HepG2 (cell line): ENCODE data around the gene CC2D1A. TPM values are rescaled to one million over a fixed set of nuclear protein-coding genes. Genes with fewer than 3 reads are reported as not detected.

ENCODE experiments used
- BHLHE40 ChIP-seq: IDR thresholded peaks from 2 replicates; pipeline ENCODE4 v1.6.1; 2011; ENCODE audit warnings: low read length, improper control_type of control experiment
- FLYWCH1 ChIP-seq: sonication (generic); formaldehyde crosslinking; IDR thresholded peaks from 2 replicates; pipeline ENCODE4 v1.8.1; 2023; ENCODE audit warnings: mild to moderate bottlenecking, missing genetic modification reagents
- NCOA5 ChIP-seq: sonication (generic); formaldehyde crosslinking; IDR thresholded peaks from 2 replicates; pipeline ENCODE4 v1.4.0; 2020; ENCODE audit warnings: missing genetic modification reagents
- POLR2G ChIP-seq: fragments of 200-400 bp; formaldehyde crosslinking; IDR thresholded peaks from 2 replicates; pipeline ENCODE4 v1.6.1; 2018; ENCODE audit warnings: mild to moderate bottlenecking, low read depth, low read length, moderate library complexity
- PRPF4 ChIP-seq: fragments of 200-400 bp; formaldehyde crosslinking; IDR thresholded peaks from 2 replicates; pipeline ENCODE4 v1.6.1; 2016; ENCODE audit warnings: low read length, low read depth; ENCODE audit not compliant: poor library complexity, severe bottlenecking
- RELA ChIP-seq: sonication (generic); formaldehyde crosslinking; IDR thresholded peaks from 2 replicates; pipeline ENCODE4 v1.4.0; 2020; ENCODE audit warnings: missing genetic modification reagents
- U2AF1 ChIP-seq: fragments of 200-400 bp; formaldehyde crosslinking; optimal IDR thresholded peaks from 2 replicates; pipeline ENCODE3; 2017; ENCODE audit warnings: mild to moderate bottlenecking, low read depth, low read length
- ZNF530 ChIP-seq: sonication (generic); formaldehyde crosslinking; IDR thresholded peaks from 2 replicates; pipeline ENCODE4 v1.5.0; 2020; ENCODE audit warnings: low read depth, mild to moderate bottlenecking, missing genetic modification reagents
- ZNF614 ChIP-seq: IDR thresholded peaks from 2 replicates; pipeline ENCODE4 v1.6.1; 2018; ENCODE audit warnings: missing biosample characterization, missing genetic modification reagents, inconsistent platforms, borderline replicate concordance
- ZNF776 ChIP-seq: sonication (generic); formaldehyde crosslinking; IDR thresholded peaks from 2 replicates; pipeline ENCODE4 v1.4.0; 2020; ENCODE audit warnings: mild to moderate bottlenecking, missing genetic modification reagents
- polyA plus RNA-seq, 8 experiments: library from polyadenylated mRNA; depleted of rRNA in 3 of 8; stranded (reverse) in 7 of 8; unstranded in 1 of 8; fragments of >200 nt; fragmentation: Illumina TruSeq in 4 of 8; extraction: Trizol in 4 of 8; gene quantifications; 2 replicates each; pipeline versions ENCODE4 v1.2.1 to v1.2.3, GENCODE V29; 2011 to 2016; ENCODE audit warnings: low read depth in 4 of 8, missing spikeins in 1 of 8, mixed read lengths in 1 of 8; ENCODE audit not compliant: insufficient read depth in 1 of 8
- total RNA-seq, 5 experiments: library from RNA; depleted of rRNA; stranded (reverse); fragments of >200 nt; fragmentation: Illumina TruSeq; extraction: Trizol; gene quantifications; 2 replicates each; pipeline ENCODE4 v1.2.3, GENCODE V29; 2016; ENCODE audit warnings: low read depth in 1 of 5
- TF ChIP-seq, protein P1 (sequence below), 2 experiments: fragments of 450-650 bp in 1 of 2; sonication (generic) in 1 of 2; formaldehyde crosslinking in 1 of 2; IDR thresholded peaks; 2 replicates each; pipeline versions ENCODE4 v1.6.1 to v1.8.0; 2016 to 2022; ENCODE audit warnings: antibody characterized with exemption in 1 of 2, mild to moderate bottlenecking in 1 of 2, missing genetic modification reagents in 1 of 2
- TF ChIP-seq, protein P2 (sequence below): sonication (generic); formaldehyde crosslinking; IDR thresholded peaks from 2 replicates; pipeline ENCODE4 v1.4.0; 2020; ENCODE audit warnings: mild to moderate bottlenecking, missing genetic modification reagents
- TF ChIP-seq, protein P3 (sequence below): sonication (generic); formaldehyde crosslinking; IDR thresholded peaks from 2 replicates; pipeline ENCODE4 v1.5.0; 2020; ENCODE audit warnings: mild to moderate bottlenecking, missing genetic modification reagents, borderline replicate concordance
- TF ChIP-seq, protein P4 (sequence below): sonication (generic); formaldehyde crosslinking; IDR thresholded peaks from 2 replicates; pipeline ENCODE4 v1.8.0; 2022; ENCODE audit warnings: missing genetic modification reagents, mild to moderate bottlenecking, inconsistent platforms, borderline replicate concordance

Gene CC2D1A
- total and polyA plus RNA-seq, 2 of the 13 experiments (the other 11 are each of a cell fraction or from before 2014, with no cell fraction given) = 9.7 to 11.5 TPM

DNA sequence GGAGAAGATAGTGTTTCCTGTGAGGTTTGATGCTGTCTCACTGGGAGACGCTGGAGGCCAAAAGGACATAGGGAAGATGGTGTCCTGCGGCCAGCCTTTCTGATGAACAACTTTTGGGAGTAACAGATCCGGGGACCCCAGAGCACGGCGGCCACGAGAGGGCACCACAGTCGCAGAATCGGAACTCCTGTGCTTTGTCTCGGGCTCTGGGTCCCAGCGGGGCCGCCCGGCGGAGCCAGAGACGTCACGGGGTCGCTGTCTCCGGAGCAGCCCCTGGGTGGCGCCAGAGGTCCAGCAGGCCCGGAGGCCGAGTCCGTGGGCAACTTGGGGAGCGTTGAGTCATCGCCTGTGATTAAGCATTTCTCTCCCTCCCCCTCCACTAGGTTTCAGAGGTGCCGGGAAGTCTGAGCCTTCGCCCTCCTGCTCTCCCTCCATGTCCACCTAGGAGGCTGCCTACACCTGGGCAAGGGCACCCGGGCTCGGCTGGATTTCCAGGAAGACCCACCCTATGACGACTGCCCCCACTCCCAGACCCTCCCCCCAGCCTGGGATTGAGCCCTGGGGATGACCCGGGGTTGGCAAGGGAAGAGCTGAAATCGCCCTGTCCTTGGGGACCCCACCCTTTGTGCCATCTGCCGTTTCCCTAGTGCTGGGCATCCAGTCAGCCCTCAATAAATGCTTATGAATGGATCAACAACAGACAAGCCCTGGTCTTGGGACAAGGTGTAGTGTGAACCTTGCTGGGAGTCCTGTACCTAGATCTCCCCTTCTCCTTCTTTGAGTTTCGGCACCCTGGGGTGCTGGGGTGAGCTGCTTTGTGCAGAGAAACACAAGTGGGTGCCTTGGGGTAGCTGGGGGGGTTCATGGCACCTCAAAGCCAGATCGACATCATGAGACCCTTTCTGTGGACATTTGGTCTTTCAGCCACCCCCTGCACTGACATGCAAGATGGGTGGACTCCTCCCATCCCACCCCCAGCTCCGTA, 25.6 kb upstream of the CC2D1A start (continued):
- TF ChIP-seq, protein P1, sequence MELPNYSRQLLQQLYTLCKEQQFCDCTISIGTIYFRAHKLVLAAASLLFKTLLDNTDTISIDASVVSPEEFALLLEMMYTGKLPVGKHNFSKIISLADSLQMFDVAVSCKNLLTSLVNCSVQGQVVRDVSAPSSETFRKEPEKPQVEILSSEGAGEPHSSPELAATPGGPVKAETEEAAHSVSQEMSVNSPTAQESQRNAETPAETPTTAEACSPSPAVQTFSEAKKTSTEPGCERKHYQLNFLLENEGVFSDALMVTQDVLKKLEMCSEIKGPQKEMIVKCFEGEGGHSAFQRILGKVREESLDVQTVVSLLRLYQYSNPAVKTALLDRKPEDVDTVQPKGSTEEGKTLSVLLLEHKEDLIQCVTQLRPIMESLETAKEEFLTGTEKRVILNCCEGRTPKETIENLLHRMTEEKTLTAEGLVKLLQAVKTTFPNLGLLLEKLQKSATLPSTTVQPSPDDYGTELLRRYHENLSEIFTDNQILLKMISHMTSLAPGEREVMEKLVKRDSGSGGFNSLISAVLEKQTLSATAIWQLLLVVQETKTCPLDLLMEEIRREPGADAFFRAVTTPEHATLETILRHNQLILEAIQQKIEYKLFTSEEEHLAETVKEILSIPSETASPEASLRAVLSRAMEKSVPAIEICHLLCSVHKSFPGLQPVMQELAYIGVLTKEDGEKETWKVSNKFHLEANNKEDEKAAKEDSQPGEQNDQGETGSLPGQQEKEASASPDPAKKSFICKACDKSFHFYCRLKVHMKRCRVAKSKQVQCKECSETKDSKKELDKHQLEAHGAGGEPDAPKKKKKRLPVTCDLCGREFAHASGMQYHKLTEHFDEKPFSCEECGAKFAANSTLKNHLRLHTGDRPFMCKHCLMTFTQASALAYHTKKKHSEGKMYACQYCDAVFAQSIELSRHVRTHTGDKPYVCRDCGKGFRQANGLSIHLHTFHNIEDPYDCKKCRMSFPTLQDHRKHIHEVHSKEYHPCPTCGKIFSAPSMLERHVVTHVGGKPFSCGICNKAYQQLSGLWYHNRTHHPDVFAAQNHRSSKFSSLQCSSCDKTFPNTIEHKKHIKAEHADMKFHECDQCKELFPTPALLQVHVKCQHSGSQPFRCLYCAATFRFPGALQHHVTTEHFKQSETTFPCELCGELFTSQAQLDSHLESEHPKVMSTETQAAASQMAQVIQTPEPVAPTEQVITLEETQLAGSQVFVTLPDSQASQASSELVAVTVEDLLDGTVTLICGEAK (IDR thresholded peaks at IDR 0.05) = no peak
- TF ChIP-seq, protein P1 (CRISPR knock-in tag; IDR thresholded peaks at IDR 0.05) = no peak
- TF ChIP-seq U2AF1 = no peak
- TF ChIP-seq, protein P2, sequence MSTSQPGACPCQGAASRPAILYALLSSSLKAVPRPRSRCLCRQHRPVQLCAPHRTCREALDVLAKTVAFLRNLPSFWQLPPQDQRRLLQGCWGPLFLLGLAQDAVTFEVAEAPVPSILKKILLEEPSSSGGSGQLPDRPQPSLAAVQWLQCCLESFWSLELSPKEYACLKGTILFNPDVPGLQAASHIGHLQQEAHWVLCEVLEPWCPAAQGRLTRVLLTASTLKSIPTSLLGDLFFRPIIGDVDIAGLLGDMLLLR (CRISPR knock-in tag) = no peak
- TF ChIP-seq, protein P3, sequence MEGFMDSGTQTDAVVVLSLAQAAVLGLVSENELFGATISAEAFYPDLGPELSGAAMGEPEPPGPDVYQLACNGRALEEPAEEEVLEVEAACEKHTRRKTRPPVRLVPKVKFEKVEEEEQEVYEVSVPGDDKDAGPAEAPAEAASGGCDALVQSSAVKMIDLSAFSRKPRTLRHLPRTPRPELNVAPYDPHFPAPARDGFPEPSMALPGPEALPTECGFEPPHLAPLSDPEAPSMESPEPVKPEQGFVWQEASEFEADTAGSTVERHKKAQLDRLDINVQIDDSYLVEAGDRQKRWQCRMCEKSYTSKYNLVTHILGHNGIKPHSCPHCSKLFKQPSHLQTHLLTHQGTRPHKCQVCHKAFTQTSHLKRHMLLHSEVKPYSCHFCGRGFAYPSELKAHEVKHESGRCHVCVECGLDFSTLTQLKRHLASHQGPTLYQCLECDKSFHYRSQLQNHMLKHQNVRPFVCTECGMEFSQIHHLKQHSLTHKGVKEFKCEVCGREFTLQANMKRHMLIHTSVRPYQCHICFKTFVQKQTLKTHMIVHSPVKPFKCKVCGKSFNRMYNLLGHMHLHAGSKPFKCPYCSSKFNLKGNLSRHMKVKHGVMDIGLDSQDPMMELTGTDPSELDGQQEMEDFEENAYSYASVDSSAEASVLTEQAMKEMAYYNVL = 0 out of 2 replicates have a peak, but pooled peaks have one; percentile 42
- TF ChIP-seq POLR2G = no peak
- peak; percentile 69; the same call in 1 of the 2 replicates for TF ChIP-seq ZNF614 (CRISPR knock-in tag)
- no peak for TF ChIP-seq ZNF530 (CRISPR knock-in tag)
- no peak for TF ChIP-seq BHLHE40
- TF ChIP-seq PRPF4 = no peak
- TF ChIP-seq NCOA5 (CRISPR knock-in tag) = no peak
- 0 out of 2 replicates have a peak, but pooled peaks have one; percentile 38 for TF ChIP-seq ZNF776 (CRISPR knock-in tag)
- TF ChIP-seq FLYWCH1 (CRISPR knock-in tag) = no peak
- peak; percentile 70; the same call in 1 of the 2 replicates for TF ChIP-seq RELA (CRISPR knock-in tag)
- TF ChIP-seq, protein P4, sequence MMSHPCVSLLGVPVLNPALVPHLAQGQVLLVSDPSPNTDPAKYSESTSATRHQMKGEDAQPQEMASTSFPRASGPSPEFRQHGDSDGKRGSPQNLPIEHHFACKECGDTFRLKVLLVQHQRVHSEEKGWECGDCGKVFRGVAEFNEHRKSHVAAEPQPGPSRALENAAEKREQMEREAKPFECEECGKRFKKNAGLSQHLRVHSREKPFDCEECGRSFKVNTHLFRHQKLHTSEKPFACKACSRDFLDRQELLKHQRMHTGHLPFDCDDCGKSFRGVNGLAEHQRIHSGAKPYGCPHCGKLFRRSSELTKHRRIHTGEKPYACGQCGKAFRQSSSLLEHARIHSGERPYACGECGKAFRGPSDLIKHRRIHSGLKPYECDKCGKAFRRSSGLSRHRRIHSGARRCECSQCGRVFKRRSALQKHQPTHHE (CRISPR knock-in tag) = 0 out of 2 replicates have a peak, but pooled peaks have one; percentile 47
